SW480 (cell line): ENCODE data around the gene MARK1.
"Not testable (repeated sequence)": the region's sequence is repeated elsewhere in the genome, so short reads cannot be mapped to it uniquely, and the experiment has no call there.

Experiments used
- DNase-seq: peaks from one replicate; pipeline ENCODE4 v3.0.0-alpha.2; 2016; ENCODE audit warnings: low spot score

Gene MARK1

DNA sequence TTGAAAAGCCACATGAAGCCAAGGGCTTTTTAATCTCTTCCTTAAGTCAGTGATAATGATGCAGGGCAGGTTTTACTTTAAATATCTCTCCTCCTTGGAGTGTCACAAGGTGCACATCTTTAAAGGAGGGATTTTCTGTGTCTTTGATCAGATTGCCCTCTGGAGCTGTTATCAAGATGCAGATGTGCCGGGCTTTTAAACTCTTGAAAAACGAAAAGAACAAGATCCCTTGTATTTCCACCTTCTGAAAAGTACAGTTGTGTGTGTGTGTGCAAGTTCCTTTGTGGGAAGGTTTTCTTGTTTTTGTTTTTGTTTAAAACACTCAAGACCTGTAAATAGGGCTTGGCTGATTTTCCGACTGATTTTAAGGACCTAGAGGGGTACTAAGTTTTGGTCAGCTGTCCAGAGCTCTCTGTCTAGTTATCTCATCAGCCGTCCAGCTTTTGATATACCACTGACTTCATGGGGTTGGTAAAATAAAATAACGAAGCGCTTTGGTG lies 1.6 kb downstream of the MARK1 start:
- no peak for DNase-seq

DNA sequence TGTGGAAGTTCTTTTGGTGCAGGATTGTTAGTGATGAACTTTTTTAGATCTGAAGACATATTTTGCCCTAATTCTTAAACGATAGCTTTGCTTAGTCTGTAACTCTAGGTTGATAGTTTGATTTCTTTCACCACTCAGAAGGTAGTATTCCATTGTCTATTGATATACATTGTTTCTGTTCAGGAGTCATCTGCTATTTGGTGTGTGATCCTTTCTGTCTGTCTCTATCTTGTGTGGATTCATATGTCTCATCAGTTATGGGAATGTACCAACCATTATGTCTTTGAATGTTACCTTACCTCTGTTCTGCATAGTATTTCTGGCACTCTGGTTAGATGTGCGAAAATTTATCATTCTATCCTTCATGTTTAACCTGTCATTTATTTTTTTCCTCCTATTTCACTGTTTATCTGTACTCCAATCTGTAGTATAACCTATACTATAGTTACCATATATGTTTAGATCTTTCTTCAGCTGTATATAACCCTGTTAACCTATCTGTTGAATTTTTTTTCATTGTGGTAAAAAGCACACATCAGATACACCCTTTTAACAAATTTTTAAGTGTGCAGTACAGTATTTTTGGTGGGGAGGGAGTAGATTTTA lies 5.7 kb downstream of the MARK1 start:
- no peak for DNase-seq

DNA sequence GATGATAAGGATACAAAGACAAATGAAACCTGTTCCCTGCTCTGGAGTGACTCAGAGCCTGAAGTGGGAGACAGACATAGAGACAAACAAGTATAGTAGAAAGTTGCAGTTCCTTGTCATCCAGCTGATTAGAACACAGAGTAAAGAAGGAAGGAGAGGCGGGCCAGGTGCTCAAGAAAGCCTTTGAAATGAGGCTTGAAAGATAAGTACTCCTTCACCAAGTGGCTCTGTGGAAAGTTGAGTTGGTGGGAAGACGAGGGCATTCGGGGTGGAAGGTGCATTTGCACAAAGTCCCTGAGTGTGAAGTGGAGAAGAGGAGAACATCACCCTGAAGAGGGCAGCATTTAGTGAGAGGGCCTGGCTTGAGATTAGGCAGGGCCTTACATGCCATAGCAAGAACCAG lies 17.0 kb downstream of the MARK1 start:
- DNase-seq, result no peak

DNA sequence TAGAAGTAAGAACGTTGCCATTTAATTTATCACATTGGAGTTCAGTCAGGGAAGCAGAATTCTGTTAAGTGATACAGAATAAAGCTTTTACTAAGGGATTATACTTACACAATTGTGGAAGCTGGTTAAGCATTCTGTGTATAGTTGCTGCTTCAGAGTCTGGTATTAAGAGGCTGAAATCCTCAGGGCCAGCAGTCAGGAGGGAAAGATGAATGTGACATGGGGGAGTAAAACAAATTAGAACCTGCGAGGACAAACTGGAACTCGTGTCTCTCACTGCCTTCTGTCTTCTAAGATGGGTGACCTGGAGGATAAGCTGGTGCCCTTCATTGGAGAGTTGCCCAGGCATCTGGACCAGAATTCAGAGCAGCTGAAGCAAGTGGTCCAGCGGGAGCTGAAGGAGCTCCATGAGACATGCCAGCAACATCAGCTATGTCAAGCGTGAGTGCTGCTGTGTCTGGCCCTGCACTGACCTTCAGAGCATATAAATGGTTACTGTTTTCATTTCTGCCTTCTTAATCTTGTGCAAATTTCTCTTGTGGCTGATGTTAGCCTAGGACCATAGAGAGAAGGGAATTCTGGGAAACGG lies 23.0 kb downstream of the MARK1 start:
- no peak for DNase-seq

DNA sequence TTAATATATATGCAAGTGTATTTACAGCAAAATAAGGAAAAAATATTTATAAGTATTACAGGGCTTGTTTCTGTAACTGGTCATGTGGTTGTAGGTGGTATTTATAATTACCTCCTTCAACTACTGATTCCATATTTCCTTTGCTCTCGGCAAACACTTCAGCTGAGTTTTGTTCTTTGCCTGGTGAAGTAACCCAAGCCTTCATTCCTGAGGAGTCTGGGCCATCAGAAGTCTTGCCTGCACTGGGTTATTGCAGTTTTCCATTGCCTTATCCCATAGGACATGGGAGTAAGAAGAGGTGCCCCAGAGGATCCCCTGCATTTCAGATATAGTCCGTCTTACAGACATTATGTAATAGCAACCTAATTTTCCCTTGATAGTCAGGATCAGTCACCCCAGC lies 23.8 kb downstream of the MARK1 start:
- no peak for DNase-seq

DNA sequence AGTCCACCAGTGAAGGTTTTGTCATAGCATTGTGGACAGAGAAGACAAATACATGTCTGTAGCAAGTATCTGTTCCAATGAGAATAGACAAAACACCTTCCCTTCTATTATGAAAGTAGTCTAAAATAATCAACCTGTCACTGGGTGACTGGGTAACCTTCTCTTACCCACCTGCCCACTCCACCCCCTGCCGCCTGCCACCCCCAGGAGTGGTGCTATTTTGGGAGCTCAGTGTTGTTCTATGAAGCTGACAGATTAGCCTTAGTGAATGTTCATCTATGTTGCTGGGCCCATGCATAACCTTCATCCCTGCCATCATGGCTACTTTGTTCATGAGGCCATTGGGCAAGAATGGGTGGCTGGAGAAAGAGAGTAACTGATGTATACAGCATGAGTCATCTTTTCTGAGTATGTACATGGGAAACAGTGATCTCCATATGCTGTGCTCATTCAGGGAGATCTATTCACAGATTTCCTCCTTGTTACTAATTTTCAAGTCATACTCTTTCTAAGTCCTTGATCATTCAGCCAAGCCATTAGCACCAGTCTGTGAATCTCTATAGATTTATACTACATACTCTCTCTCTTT lies 24.8 kb downstream of the MARK1 start:
- DNase-seq, result no peak

DNA sequence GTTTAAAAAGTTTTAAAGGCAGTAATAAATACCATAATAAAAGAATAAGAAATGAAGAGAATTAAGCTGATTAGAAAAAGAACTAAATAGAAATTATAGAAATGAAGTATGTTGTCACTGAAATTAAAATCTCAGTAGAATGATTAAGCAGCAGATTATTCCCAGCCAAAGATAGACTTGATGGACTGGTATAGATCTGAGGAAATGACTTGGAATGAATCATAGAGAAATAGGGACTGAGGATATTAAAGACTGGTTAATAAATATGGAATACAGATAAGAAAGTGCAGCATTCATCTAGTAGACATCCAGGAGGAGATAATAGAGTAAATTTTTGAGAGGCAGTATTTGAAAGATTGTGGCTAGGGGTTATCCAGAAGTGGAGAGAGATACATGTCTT lies 28.7 kb downstream of the MARK1 start:
- DNase-seq, result no peak

DNA sequence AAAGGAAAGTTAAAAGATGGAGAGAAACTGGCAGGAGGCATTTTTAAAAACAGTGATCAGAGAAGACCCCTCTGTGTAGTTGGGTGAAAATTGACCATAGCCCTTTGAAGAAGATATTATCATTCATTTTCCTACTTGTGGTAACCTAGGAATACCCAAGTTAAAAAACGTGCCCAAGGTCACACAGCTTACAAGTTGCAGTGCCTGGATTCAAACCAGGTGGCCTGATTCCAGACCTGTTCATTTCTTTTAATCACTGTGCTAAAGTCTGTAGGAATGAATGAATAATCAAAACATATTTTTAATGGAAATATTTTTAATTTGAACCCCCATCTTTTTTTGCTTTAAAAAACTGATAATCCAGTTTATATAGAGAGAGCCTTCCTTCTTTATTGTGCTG lies 35.6 kb downstream of the MARK1 start:
- no peak for DNase-seq

DNA sequence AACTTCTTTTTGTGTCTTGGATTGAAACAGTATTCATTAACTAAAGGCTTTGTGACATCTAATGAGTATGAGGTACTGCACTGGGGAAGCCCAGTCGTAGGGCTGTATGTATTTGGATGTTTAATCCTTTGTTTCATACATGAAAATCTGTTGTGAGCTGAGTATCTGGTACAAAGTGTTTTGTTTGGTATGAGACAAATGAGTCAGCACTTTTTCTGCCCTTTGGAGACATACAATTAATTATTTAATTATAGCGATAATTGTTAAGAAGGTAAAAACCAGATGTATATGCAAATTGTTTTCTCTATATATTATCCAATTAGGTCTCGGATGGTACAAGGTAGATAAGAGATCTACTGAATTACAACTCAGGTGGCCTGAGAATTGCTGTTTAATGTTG lies 36.3 kb downstream of the MARK1 start:
- no peak for DNase-seq

DNA sequence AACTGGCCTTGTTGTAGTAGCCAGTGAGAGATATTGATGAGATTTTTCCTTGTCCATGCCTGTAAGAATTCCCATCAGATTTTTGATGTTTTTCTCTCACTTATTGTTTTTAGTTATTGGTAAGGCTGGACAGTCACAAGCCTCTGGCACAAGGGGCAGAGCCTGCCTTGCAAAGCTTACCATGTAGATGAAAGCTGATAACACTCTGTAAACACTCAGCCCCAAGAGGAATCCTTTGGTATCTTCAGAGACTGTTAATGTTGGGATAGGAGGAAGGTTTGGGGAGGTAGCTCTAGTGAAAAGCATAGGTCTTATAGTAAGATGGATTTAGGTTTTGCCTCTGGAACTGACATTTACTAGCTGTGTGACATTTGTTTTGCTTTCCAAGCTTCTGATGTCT lies 37.7 kb downstream of the MARK1 start:
- no peak for DNase-seq

DNA sequence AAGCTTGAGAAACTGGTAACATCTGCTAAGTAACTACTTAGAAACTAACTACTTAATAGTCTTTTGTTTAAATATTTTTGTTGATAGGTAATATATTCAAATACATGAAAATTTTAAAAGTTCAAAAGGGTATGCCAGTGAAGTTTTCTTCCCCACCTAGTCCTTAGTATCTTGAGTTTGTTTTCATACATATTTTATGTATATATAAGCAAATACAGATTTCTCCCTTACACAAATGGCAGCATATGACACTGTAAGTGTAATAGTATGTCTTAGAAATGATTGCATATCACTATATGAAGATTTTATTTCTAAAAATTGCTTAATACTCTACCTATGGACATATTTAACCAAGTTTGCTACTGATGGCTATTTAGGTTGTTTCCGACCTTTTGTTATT lies 38.9 kb downstream of the MARK1 start:
- DNase-seq, result no peak

DNA sequence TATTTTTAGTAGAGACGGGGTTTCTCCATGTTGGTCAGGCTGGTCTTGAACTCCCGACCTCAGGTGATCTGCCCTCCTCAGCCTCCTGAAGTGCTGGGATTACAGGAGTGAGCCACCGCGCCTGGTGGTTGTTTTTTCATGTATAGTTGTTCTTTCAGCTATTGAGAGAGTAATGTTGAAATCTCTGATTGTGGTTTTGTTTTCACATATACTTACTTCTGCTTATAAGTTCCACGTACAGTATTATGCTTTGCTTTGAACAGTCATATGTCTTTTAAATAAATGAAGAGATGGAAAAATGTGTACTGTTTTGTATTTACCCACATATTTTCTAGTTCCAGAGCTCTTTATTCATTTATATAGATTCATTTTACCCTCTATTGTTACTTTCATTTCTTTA lies 44.5 kb downstream of the MARK1 start:
- DNase-seq, result no peak

DNA sequence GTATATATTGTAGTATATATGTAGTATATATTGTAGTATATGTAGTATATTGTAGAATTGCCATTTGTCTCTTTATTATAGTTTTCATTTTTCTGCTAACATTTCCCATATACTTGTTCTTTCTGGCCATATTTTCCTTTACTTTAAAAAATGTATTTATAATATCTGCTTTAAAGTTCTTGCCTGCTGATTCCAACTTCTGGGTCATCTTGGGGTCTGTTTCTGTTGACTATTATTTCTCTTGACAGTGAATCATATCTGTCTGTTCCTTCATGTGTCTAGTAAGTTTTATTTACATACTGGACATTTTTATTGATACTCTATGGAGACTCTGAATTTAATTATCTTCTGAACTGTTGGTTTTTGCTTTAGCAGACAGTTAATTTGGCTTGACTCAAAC lies 45.9 kb downstream of the MARK1 start:
- DNase-seq, result no peak

DNA sequence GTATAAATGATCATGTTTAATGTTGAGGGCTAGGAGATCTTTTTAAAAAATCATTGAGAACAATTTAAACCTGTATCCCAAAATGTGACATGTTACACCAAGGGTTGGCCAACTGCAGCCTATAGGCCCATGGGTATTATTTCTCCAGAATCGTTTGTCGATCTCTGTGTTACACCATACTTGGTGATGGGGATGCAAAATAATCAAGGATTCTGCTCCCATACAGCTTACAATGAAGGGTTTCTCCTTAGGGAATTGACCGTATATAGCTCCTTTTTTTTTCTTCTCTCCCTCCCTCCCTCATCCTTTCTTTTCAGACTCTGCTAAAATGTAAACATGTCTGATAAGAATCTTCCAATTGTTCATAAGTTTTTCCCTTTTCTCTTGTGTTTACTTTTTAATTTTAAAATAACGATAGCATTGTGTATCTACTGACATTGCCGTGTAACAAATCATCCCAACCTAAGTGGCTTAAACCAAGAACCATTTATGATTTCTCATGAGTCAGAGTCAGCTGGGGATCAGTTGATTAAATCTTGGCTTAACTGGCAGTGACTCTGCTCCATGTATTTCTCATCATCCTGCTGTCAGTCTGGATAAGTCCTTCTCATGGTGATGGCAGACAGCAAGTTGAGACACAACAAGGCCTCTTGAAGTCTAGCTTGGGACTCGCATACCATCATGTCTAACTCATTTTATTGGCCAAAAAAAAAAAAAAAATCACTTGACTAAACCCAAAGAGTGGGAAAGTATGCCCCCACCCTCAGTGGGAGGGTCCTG lies 48.0 kb downstream of the MARK1 start:
- no peak for DNase-seq

DNA sequence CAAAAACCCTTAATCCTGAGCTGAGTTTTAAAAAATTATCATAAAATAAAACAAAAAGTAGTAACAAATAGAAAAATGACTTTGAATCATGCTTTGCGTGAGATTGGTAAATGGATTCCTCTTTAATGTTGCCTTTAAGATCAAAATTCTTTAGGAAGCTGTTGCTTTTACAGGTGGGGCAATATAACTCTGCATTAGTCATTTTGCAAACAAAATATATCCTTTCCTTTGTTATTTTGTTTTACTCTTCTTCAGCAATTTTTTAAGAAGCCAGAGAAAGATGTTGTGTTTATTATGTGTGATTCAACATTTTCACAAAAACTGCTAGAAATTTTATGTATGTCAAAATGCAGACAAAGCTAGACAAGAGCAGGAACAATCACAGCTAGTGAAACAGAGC lies 50.0 kb downstream of the MARK1 start:
- no peak for DNase-seq

DNA sequence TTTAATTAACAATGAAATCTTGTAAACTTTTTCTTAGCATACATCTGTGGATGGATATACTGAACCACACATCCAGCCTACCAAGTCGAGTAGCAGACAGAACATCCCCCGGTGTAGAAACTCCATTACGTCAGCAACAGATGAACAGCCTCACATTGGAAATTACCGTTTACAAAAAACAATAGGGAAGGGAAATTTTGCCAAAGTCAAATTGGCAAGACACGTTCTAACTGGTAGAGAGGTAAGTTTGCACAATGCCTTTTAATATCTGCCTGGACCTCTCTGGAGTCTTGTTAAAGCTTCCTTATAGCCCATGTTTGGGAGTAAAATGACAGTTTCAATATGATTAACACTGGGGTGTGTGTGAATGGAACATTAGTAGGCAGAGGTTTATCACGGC lies 51.4 kb downstream of the MARK1 start:
- DNase-seq, result no peak

DNA sequence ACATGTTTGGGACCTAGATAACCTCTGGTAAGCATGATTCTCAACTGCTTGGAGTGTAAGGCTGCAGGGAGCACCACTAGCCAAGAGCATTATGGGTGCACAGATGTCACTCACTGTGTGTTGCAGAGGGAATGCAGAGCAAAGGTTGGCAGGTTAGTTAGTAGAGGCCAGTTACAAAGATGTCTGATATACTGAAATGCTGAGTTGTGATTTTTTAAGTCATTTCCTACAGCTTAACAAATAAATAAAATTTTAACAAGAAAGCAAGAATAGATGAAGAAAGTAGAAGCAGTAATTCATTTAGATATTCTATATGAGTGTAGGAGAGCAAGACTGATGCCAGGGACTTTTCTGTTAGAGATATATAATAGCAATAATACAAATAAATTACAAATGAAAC lies 64.8 kb downstream of the MARK1 start:
- DNase-seq, result no peak

DNA sequence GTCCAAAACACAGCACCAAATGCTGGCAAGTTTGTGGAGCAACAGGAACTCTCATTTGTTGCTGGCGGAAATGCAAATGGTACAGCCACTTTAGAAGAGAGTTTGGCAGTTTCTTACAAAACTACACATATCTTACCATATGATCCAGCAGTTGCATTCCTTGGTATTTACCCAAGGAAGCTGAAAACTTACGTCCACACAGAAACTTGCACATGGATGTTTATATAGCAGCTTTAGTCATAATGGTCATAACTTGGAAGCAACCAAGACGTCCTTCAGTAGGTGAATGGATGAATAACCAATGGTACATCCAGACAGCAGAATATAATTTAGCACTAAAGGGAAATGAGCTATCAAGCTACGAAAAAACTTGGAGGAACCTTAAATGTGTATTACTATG lies 66.4 kb downstream of the MARK1 start:
- no peak for DNase-seq

DNA sequence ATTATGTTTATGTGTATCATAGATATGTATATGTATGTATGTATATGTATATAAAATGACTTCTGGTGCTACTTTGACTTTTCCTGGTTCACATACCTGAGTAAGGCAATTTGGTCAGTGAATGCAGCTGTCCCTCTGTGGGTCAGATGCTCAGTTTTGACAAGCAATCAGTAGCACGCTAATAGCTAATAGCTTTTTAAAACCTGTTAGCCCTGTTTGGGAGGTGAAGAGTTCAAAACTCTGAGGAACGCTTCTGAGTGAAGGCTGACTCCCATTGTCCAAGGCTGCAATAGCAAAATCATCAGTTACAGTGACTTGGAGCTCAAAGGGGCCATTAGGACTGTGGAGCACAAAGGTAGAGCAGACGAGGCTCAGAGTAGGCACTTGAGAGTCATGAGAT lies 67.2 kb downstream of the MARK1 start:
- DNase-seq, result no peak

DNA sequence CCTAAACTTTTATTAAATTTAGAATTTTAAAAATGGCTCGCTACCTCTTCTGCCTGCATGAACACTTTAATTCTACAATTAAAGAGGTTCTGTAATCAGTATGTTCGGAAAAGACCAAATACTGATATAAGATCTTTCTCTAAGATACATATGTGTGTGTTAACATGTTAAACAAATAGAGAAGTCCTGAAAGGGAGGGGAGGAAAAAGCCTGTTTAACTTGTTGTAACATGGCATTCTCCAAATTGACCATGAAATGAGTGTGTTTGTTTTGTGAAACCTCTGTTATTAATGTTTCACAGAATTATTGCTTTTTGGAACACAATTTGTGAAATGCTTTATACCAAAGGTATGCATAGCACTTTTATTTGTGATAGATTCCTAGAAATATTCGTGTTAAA lies 77.0 kb downstream of the MARK1 start:
- no peak for DNase-seq

DNA sequence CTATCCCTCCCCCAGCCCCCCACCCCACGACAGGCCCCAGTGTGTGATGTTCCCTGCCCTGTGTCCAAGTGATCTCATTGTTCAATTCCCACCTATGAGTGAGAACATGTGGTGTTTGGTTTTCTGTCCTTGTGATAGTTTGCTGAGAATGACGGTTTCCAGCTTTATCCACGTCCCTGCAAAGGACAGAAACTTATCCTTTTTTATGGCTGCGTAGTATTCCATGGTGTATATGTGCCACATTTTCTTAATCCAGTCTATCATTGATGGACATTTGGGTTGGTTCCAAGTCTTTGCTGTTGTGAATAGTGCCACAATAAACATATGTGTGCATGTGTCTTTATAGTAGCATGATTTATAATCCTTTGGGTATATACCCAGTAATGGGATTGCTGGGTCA lies 77.7 kb downstream of the MARK1 start:
- not testable (repeated sequence) for DNase-seq

DNA sequence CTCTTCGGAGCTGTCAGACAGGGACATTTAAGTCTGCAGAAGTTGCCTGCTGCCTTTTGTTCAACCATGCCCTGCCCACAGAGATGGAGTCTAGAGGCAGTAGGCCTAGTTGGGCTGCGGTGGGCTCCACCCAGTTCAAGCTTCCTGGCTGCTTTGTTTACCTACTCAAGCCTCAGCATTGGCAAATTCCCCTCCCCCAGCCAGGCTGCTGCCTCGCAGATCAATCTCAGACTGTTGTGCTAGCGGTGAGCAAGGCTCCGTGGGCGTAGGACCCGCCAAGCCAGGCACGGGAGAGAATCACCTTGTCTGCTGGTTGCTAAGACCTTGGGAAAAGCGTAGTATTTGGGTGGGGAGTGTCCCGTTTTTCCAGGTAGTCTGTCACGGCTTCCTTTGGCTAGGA lies 83.2 kb downstream of the MARK1 start:
- not testable (repeated sequence) for DNase-seq

DNA sequence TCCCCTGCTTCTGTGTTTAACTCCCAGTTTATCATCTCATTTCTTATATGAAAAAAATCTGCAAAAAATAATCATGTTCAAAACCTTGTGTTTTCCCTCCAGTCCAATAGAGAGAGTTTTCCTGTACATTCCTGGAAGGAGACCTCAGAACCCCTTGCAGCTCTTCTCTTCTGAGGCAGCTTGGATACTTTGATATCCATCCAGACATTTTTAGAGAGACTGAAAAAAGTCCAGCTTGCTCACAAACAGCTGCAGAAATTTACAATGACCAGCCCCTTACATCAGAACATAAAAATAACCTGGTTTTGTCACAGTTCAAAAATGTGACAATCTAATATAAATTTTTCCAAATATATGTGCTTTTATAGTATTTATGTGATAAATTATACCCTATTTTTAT lies 88.9 kb downstream of the MARK1 start:
- DNase-seq, result no peak
